A172 (cell line): ENCODE measurements around the gene TNIP1. TPM values are rescaled to one million over a fixed set of nuclear protein-coding genes. Genes with fewer than 3 reads are reported as not detected.

Source experiments
- DNase-seq: peaks from one replicate; pipeline ENCODE4 v3.0.0-alpha.2; 2015; ENCODE audit warnings: low spot score
- total RNA-seq: library from RNA; depleted of rRNA; stranded (reverse); fragments of >200 nt; shearing (Covaris generic); gene quantifications from 2 replicates; pipeline ENCODE4 v1.2.3, GENCODE V29; 2014

TNIP1 gene
- total RNA-seq, 1 experiment from 2014 or later = 125 TPM

DNA sequence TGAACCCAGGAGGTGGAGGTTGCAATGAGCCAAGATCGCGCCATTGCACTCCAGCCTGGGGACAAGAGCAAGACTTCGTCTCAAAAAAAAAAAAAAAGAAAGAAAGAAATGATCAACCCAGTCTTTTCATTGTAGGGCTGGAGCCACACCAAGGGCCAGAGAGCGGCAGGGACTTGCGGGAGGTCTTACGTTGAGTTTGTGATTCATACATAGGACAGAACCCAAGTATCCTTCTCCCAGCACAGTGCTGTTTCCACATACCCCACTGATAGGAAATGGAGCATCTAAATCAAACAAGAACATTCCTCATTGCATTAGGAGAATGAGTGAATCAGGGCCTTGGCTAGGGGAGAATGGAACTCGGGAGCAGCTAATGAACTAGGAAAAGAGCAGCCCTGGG is 3.5 kb upstream of the TNIP1 start:
- no peak for DNase-seq

DNA sequence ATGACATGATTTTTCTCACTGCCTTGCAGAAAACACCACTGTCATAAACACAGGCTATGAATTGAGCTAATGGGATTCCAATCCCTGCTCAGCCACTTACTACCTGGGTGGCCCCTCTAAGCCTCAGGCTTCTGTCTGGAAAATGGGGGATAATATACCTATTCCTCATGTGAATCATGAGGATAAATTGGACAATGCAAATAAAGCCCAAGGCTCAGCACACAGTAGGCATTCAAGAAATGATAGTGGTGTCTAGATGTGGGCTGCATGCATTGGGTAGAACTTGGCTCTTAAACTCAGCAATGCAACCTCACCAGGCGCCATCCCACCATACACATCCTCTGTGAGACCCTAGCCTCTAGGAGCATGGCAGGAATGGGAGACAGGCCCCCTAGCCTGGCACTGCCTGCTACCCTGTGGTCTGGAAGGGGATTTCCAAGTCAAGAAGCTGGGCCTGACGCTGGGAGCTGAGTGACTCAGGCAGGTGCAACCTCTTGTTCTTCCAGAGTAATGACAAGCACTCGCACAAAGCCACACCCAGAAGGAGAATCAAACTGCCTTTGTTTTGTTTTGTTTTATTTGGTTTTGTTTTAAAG is 2.3 kb upstream of the TNIP1 start:
- DNase-seq = peak; percentile 94

DNA sequence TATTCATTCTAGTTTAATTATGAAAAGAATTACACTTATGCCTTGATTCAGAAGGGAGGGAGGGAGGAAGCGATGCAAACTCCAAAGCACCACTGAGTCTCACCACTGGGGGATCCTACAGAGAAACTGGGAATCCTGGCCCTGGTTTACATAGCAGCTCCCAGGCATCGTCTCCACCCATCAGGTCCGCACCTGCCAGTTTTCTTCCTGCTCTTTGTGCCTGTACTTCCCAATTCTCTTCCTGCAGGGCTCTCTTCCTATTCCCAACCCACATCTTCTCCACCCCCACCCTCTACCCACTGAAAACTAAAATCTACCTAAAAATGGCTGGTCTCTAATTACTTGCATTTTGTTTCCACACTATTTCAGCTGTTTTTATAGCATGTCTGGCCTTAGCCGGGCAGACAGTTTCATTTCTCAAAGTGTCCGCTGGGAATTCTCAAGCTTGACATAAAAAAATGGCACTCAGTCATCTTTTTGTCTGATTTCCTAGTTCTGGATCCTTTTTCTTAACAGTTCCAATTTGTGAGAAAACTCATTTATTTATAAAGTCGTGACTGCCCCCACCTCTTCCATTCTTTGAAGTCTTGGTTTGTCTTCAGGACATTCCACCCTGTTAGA is 1.6 kb upstream of the TNIP1 start:
- no peak for DNase-seq

DNA sequence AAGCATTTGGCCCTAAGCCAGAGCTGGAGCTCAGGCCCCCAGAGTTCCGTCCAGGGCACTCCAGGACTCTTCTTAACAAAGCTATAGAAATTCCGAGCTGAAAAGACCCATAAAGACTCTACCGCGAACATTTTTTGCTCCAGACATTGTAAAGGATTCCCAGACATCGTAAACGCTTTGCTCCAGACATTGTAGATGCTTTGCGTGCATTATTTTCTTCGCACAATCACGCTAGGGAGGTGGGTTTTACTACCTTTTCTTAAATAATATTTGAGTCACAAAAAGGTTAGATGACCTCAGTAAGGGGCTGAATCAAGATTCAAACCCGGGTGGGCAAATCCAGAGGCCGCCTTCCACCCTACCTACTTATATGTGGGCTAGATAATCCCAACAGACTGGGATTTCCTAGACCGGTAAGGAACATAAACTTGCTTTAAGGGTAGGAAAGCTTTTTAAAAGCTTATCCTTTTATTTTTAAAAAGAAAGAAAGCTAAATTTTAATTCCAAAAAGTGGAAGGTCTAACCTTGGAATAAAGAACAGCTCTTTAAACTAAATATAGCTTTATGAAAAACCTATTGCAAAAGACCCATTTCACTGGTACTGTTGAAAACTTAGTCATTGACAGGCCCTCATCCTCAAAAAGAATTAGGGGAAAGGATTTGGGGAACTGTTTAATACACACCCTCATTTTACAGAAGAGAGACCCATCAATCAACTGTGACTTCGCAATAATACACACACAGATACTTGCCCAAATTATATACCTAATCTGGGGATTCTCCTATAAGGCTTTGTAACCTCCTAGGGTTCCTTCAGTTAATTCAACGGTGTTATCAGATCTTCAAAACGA is 822 bp upstream of the TNIP1 start:
- no peak for DNase-seq

DNA sequence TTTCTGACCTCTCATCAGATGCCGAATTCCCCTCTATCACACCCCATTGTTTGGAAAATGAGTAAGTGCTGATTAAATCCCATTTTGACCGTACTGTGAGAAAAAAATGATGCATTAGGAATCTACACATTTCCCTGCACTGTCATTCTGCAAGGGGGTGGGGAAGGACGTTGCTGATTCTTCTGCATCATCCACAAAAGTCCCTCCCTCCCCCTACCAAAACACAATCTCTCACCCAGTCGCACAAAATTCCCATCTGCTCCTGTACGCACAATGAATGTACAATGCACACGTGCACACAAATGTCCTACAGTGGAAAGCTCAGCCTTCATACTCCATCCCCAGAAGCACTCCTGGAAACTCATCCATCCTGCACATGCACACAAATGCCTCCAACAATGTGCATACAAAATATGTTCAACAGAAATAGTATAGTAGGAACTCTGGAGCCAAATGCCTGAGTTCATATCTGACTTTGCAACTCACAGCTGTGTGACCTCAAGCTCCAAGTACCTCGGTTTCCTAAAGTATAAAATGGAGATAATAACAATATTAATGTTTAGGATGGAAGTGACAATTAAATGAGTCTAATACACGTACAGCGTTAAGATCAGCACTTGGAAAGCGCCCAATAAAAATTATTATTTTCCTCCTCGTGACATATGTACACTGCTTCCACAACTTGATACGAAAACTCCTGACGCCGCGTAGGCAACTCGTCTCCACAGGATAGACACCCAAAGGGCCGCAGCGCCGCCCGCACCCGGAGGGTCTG is 809 bp downstream of the TNIP1 start:
- DNase-seq = peak; percentile 94

DNA sequence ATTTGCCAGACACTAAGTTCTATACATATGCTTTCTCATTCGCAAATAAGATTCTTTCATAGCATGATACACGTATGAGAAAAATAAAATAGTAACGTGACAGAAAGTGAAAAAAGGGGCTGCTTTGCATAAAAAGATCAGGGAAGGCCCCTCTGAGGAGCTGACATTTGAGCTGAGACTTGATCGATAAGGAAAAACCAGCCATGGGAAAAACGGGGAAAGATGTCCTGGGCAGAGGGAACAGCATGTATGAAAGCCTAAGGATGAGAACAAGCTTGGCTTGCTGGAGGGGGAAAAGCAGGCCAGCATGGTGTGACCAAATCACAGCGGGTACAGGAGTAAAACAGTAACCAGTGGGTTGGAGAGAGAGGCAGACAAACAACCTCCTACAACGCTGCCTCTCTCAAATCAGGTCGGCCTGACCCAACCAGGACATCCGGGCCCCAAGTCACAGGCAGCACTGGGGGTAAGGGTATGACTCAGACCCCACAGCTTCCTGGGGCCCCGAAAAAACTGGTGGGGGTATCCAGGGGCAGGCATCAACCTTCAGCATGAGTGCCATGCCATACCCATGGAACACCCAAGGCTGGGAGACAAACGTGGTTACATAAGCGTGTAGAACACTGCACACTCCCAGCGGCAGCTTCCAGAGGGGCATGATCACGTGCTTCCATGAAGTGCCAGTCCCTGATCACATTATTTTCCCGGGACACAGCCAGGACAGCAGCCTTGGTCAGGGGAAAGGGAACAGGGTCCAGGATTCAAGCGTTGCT is 2.2 kb downstream of the TNIP1 start:
- DNase-seq = no peak

DNA sequence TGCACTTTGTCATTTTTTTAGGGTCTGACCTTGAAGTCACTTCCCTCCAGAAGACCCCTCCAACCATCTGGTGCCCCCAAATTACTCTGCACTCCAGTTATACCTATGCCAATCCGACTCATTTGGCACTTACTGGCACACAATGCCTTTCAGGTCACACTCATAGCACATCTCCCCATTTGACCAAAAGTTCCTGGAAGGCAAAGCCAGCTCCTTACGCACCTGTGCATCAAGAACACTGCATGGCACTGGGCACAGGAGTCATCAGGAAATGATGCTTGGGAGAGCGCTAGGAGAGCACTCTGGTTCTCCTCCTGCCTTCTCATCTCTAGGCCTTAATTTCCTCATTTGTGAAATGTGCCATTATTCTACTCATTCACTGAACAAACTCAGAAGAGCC is 2.9 kb downstream of the TNIP1 start:
- no peak for DNase-seq

DNA sequence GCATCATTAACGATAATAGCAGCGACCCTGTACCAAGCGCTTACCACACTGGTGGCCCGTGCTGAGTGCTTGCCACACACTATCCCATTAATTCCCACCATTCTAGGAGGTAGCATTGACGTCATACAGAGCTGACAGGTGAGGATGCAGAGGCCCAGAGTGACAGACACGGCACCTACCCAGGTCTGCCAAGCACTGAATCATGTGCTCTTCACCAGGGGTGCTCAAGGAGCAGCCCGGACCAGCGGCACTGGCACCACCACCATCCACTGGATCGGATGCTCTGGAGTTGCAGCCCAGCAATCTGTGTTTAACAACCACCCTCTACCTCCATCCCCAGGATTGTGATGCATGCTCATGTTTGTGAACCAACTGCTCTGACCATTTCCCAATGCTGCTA is 3.4 kb downstream of the TNIP1 start:
- no peak for DNase-seq

DNA sequence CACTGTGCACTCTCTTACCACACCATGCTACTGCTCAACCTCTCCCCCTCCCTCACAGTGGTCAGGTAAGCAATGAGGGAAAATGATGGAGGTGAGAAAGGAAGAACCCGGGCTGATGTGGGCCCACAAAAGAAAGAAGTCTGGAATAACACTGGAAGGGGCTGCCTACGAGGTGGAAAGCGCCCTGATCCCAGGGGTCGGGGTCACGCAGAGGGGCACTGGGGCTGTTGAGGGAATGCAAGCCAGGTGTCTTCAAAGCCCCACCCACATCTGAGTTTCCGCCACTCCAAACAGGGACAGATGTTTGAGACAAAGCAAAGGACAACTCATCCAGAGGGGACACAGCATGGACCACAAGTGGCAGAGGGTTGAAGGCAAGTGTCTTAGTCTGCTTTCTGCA is 4.2 kb downstream of the TNIP1 start:
- no peak for DNase-seq

DNA sequence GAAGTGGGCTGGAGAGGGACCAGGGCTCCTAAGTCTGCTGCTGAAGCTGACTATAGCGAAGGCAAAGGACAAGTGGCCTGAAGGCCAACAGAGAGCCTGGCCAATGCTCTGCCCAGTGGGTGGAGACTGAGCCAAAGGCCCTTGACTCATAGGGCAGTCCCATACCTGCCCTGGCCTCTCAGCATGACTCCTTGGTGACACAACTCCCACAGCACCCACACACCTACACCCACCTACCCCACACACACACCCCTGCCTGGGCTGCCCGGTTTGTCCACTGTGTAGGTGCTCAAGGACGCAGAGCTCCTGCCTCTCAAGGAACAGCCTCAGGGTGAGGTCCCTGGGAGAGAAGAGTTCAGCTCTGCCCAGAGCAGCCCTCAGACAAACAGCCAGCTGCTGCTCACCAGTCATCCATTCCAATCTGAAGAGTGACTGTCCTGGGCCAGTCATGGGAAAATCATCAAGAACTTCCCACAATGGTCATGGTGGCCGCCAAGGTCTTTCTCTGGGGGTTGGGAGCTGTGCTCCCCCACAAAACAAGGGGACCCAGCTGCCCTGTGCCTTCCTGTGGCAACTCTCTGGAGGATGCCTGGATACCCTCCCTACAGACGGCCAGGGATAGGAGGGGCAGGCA is 5.0 kb downstream of the TNIP1 start:
- DNase-seq = peak; percentile 79

DNA sequence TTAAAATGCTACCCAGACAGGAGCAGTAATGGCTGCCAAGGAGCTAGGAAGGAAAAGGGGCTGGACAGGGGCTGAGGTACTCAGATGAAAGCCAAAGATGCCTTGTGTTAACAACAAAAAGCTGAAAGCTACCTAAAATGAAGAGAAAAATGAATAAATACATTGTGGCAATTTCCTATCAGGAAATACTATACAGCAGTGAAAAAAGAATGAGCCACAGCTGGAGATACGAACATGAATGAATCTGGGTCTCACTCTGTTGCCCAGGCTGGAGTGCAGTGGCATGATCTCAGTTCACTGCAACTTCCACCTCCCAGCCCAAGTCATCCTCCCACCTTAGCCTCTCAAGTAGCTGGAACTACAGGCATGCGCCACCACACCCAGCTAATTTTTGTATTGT is 6.3 kb downstream of the TNIP1 start:
- DNase-seq = no peak

DNA sequence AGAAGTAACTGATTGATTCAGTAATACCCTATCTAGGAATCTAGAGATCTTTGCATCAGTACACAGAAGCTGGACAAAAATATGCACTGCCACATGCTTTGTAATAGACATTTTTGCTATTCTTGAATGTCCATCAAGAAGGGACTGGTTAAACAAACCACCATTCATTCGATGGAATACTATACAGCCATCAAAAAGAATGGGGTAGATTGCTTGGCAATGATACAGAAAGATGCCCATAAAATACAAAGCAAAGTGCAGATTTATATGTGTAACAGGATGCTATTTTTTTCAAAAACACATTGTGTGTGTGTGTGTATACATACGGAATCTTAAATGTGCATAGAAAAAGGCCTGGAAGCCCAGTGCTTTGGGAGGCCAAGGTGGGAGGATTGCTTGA is 7.6 kb downstream of the TNIP1 start:
- no peak for DNase-seq

DNA sequence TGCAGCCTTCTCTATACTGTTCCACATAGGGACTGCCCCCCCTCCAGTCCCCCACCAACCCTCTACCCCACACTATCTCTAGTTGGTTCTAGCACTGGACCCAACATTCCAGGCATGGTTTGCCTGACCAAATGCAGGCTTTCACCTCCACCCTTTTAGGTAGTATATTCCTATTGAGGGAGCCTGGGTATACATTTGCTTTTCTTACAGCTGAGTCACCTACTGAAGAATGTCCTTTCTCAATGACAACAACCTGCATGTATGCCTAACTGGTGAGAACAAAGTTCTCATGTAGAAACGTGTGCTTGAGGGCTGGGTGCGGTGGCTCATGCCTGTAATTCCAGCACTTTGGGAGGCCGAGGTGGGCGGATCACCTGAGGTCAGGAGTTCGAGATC is 8.2 kb downstream of the TNIP1 start:
- peak; percentile 94 for DNase-seq

DNA sequence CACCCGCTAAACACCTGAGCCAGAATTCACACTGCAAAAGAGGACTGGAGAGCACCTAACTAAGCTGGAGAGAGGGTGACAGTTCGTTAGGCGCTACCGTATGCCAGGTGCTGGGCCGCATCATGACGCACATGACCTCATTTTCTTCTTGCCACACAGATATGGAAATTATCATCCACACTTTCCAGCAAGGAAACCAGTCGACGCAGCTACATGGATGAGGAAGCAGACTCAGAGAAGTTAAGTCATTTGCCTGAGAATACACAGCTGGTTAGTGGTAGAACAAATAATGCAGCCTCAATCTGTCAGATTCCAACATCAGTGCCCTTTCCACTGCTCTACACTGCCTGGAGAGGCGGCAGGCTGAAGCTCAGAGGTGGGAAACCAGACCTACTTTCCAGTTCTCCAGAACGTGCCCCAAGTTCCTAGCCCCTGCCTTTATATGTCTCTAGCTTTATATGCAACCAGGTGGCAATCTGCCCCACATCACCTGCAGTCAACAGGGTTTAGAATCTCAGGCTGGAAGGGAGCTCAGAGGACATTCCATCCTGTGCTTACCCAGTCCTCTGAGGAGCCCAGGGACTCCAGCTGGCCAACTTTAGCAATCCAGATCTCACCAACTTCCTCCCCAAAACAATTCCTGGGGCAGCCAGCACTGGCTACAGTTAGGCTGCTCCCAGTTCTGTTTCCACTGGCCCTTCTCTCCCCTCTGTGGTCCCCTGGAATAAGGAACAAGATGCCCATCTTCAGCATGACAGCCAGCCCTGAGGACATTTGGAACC is 8.8 kb downstream of the TNIP1 start:
- DNase-seq = no peak

DNA sequence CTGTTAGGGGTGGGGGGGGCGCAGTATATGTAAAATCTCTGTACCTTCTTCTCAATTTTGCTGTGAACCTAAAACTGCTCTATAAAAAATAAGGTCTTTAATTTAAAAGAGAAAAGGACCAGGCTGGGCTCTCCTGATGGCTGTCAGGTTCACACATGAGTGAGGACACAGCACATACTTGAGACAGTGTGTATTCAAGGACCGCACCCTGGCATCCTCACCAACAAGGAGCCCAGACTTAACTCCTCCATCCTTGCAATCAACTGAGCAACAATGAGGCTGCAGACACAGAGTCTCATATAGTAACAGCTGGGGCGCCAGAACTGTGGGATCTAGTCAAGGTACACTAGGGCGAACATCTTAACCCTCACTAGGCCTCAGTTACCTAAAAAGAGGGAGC is 9.8 kb downstream of the TNIP1 start:
- DNase-seq = no peak

DNA sequence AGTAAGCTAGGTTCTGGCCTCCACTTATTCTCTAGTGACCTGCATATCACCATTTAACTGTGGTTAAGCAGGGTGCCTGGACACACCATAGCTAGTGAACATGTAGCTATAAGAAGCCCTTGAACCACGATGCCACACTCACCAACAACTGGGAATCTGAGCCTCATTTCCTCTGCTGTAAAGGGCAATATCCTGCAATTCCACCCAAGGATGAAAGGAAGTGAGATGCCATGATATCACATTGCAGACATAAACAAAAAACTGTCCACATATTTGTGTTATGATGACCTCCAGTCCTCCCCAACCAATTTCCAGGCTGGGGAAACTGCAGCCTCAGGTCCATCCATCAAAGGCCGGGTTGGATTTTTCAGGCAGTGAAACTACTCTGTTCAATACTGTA is 10.4 kb downstream of the TNIP1 start:
- DNase-seq = no peak

DNA sequence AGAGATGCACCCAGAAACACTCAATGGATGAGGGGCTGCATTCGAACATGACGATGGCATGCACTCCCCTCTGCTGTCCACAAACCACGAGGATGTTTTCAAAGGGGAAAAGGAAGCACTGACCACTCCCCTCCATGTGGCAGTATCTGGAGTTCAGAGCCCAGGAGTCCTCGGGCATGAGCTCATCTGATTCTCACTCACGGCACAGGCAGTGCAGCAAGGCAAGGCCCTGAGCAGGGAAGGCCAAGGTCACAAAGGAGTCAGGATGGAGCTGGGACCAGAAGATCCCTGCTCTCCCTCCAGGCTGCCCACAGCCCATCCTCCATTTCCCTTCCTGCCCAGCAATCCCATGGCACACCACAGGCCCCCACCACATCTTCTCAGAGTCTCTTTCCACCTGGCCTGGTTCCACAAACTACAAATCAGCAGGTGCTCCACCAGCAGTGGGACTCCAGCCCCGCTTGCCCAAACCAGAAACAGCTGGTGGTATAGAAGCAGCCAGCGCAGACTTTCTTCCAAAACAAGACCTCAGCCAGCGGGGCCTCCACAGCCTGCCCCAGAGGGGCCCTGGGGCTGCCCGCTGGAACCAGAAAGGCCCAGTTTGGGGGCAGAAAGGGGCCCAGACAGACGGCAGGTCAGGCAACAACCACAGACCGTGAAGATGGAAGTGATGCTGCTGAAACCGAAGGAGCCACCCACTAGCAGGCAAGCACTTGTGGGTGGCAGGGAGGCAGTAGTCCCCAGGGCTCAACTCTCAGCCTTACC is 12.2 kb downstream of the TNIP1 start:
- peak; percentile 81 for DNase-seq

DNA sequence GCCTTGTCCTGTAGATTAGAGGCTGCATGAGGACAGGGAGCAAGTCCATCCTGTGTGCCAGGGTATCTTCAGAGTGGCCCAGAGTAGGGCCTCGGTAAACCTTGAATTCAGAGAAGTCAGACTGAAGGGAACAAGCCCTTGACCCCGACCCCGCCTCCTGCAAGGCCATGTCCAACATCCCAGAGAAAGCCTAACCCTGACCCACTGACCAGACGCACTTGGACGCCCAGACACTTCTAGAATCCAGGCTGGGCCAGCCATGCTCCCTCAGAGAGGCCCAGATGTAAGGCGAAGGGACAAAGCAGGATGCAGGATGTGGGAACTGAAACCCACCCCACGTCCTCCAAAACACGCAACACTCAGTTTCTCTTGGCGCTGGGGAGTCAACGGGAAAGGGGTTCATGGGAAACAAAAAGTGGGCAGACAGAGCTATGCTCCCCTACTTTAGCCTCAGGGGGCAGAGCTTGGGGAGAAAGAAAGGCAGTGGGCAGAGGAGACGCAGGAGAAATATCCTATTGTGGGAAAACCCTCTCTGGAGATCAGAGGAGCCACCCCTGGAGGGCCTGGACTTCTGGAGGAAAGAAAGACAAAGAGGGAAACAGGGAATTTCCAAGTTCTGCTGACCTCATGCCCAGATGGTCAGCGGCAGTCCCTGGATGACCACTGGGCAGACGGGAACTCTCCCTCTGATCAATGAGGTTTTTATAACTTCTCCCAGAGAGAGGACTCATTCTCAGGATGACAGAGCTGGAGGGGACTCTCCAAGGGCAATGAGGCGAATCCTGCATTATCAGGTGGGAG is 13.0 kb downstream of the TNIP1 start:
- peak; percentile 89 for DNase-seq

DNA sequence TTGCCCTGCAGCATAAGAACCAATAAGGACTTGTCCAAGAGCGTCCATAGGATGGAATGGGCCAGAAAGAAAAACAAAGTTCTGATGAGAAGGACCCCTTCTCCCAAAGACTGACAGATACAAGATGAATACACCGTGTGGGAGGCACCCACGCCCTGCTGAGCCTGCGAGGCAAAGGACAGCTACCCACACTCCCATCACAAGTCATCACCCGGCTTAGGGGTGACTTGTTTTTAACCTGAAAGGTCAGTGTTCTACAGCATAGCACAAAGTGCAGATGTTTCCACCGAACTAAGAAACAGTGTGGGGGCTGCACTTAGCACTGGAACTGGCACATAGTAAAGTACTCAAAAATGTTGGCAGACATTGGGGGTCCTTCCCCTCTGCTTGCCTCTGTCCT is 13.9 kb downstream of the TNIP1 start:
- DNase-seq = no peak
